Measurements from ENCODE around the gene EP400.

- TF ChIP-seq, protein P1, sequence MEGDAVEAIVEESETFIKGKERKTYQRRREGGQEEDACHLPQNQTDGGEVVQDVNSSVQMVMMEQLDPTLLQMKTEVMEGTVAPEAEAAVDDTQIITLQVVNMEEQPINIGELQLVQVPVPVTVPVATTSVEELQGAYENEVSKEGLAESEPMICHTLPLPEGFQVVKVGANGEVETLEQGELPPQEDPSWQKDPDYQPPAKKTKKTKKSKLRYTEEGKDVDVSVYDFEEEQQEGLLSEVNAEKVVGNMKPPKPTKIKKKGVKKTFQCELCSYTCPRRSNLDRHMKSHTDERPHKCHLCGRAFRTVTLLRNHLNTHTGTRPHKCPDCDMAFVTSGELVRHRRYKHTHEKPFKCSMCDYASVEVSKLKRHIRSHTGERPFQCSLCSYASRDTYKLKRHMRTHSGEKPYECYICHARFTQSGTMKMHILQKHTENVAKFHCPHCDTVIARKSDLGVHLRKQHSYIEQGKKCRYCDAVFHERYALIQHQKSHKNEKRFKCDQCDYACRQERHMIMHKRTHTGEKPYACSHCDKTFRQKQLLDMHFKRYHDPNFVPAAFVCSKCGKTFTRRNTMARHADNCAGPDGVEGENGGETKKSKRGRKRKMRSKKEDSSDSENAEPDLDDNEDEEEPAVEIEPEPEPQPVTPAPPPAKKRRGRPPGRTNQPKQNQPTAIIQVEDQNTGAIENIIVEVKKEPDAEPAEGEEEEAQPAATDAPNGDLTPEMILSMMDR (IDR thresholded peaks at IDR 0.05; ENCODE audit: poor library complexity): no peak
- TF ChIP-seq EZH2 (IDR thresholded peaks at IDR 0.05; ENCODE audit: borderline replicate concordance) (no peak), EZH2phosphoT487 (IDR thresholded peaks at IDR 0.05; ENCODE audit: low read depth, severe bottlenecking, unreplicated experiment) (no peak)
These were observed 154.0 kb downstream of the EP400 start for GRCh38 chr12:132103542-132104308.
